GM23248 (cell line): ENCODE results near the gene PIP4K2A. TPM values are rescaled to one million over a fixed set of nuclear protein-coding genes. Genes with fewer than 3 reads are reported as not detected.
A peak's percentile ranks its signal among the peaks of the same experiment; 100 is the strongest.
"Not testable (repeated sequence)": the region's sequence is repeated elsewhere in the genome, so short reads cannot be mapped to it uniquely, and the experiment has no call there.

Source experiments
- DNase-seq: peaks from one replicate; pipeline ENCODE4 v3.0.0-alpha.2; 2015
- H2AFZ ChIP-seq: fragments of 200-600 bp; sonication (generic); 2 replicates; pipeline ENCODE4 v1.6.1; 2016; ENCODE audit warnings: antibody characterized with exemption
- H3F3A ChIP-seq: fragments of 200-600 bp; sonication (generic); 2 replicates; pipeline ENCODE4 v1.6.1; 2016; ENCODE audit warnings: mild to moderate bottlenecking, antibody characterized with exemption, mixed run types; ENCODE audit not compliant: insufficient read depth
- H3K27ac ChIP-seq: fragments of 200-600 bp; sonication (generic); 2 replicates; pipeline ENCODE4 v1.5.1; 2016; ENCODE audit warnings: mild to moderate bottlenecking
- H3K27me3 ChIP-seq: fragments of 200-600 bp; sonication (generic); replicated peaks from 2 replicates; pipeline ENCODE4 v1.6.1; 2016; ENCODE audit warnings: mild to moderate bottlenecking; ENCODE audit not compliant: insufficient read depth
- H3K36me3 ChIP-seq: fragments of 200-600 bp; sonication (generic); 2 replicates; pipeline ENCODE4 v1.6.1; 2016; ENCODE audit warnings: low read depth, mild to moderate bottlenecking
- H3K4me1 ChIP-seq: fragments of 200-600 bp; sonication (generic); 2 replicates; pipeline ENCODE4 v1.6.1; 2016; ENCODE audit warnings: mild to moderate bottlenecking; ENCODE audit not compliant: insufficient read depth
- H3K4me2 ChIP-seq: fragments of 200-600 bp; sonication (generic); one replicate; pipeline ENCODE4 v1.6.1; 2016; ENCODE audit warnings: mild to moderate bottlenecking; ENCODE audit not compliant: unreplicated experiment
- H3K4me3 ChIP-seq: fragments of 200-600 bp; sonication (generic); 2 replicates; pipeline ENCODE4 v1.5.1; 2016; ENCODE audit warnings: mild to moderate bottlenecking
- H3K79me2 ChIP-seq: fragments of 200-600 bp; sonication (generic); 2 replicates; pipeline ENCODE4 v1.6.1; 2016; ENCODE audit warnings: mild to moderate bottlenecking; ENCODE audit not compliant: insufficient read depth
- H3K9ac ChIP-seq: fragments of 200-600 bp; sonication (generic); 2 replicates; pipeline ENCODE4 v1.6.1; 2016; ENCODE audit warnings: mild to moderate bottlenecking
- H3K9me2 ChIP-seq: fragments of 200-600 bp; sonication (generic); 2 replicates; pipeline ENCODE4 v1.6.1; 2016; ENCODE audit warnings: mixed run types, mild to moderate bottlenecking, moderate library complexity; ENCODE audit not compliant: insufficient read depth
- H3K9me3 ChIP-seq: fragments of 200-600 bp; sonication (generic); one replicate; pipeline ENCODE4 v1.6.1; 2017; ENCODE audit warnings: low read depth
- H4K20me1 ChIP-seq: fragments of 200-600 bp; sonication (generic); 2 replicates; pipeline ENCODE4 v1.6.0; 2016; ENCODE audit not compliant: insufficient read depth
- EZH2 ChIP-seq: fragments of 200-600 bp; sonication (generic); IDR thresholded peaks from 2 replicates; pipeline ENCODE4 v1.6.1; 2018; ENCODE audit warnings: antibody characterized with exemption, mild to moderate bottlenecking; ENCODE audit not compliant: insufficient read depth, poor library complexity, severe bottlenecking
- EZH2phosphoT487 ChIP-seq: fragments of 200-600 bp; sonication (generic); IDR thresholded peaks from 2 replicates; pipeline ENCODE4 v1.6.1; 2018; ENCODE audit warnings: antibody characterized with exemption, moderate library complexity, mild to moderate bottlenecking, low read depth; ENCODE audit not compliant: insufficient read depth
- WGBS, 2 experiments: methylation state at CpG; one replicate each; pipeline ENCODE4 v1.1.6; 2015 to 2017; ENCODE audit warnings: low lambda C conversion rate in 2 of 2, low coverage in 1 of 2; ENCODE audit errors: missing lambda C conversion rate in 2 of 2; 5-methylcytosine and 5-hydroxymethylcytosine counted together
- in situ Hi-C: fragments of 300-500 bp; cut with MboI; formaldehyde crosslinking; loops from 2 replicates; pipeline ENCODE4 v1.15.0; 2020
- polyA plus RNA-seq: library from polyadenylated mRNA; unstranded; fragments of >200 nt; fragmentation: Nextera tagmentation; extraction: Ambion mirVana; gene quantifications from 2 replicates; pipeline ENCODE4 v1.2.1, GENCODE V29; 2016
- total RNA-seq: library from RNA; depleted of rRNA; stranded (reverse); fragments of >200 nt; shearing (Covaris generic); gene quantifications from 2 replicates; pipeline ENCODE4 v1.2.3, GENCODE V29; 2014

Gene PIP4K2A
- total and polyA plus RNA-seq, 2 experiments from 2014 or later, result 19.8 to 26.9 TPM

GRCh38 chr10:22518167-22518724, 196.1 kb downstream of the PIP4K2A start:
- WGBS, 2 experiments, result 39 to 50% methylated on average over 3 of the region's 3 CpGs
- no peak overlapping the region for H3K9ac ChIP-seq
- H3K27me3 ChIP-seq, result peaks cover 9% of the 10 kb centered on the region; the same call in 1 of the 2 replicates

GRCh38 chr10:22515009-22515408, 199.4 kb downstream of the PIP4K2A start:
- in situ Hi-C loops, result no loop called here

More at GRCh38 chr10:22518167-22518724, 196.1 kb downstream of the PIP4K2A start:
- Histone ChIP-seq H3K9me3 (no peaks in the 10 kb centered on the region), H3F3A (peaks cover 5% of the 10 kb centered on the region; the same call in 1 of the 2 replicates), H3K9me2 (no peaks in the 10 kb centered on the region), H4K20me1 (no peaks in the 10 kb centered on the region), H3K27ac (no peak overlapping the region), H3K36me3 (no peaks in the 10 kb centered on the region), H3K4me1 (no peaks in the 10 kb centered on the region), H3K4me3 (no peak overlapping the region), H3K4me2 (no peak overlapping the region), H3K79me2 (no peaks in the 10 kb centered on the region), H2AFZ (no peak overlapping the region)
- peak; percentile 4 for DNase-seq
- in situ Hi-C loops, result no loop called here
- TF ChIP-seq EZH2, result no peak
- no peak for TF ChIP-seq EZH2phosphoT487

GRCh38 chr10:22514414-22514758, 200.0 kb downstream of the PIP4K2A start:
- H3K9me2 ChIP-seq, H3K4me1 ChIP-seq, H3F3A ChIP-seq, in situ Hi-C loops, H3K27ac ChIP-seq, H4K20me1 ChIP-seq, H3K9me3 ChIP-seq, H3K4me2 ChIP-seq, H3K9ac ChIP-seq, H2AFZ ChIP-seq, H3K36me3 ChIP-seq, H3K4me3 ChIP-seq, DNase-seq, H3K79me2 ChIP-seq: not testable (repeated sequence)
- peaks cover 15% of the 10 kb centered on the region for H3K27me3 ChIP-seq
- 78 to 83% methylated on average over 3 of the region's 3 CpGs for WGBS, 2 experiments

More at GRCh38 chr10:22515009-22515408, 199.4 kb downstream of the PIP4K2A start:
- H3K36me3 ChIP-seq, result no peaks in the 10 kb centered on the region
- H3K79me2 ChIP-seq, result no peaks in the 10 kb centered on the region
- peaks cover 21% of the 10 kb centered on the region for H3K27me3 ChIP-seq
- DNase-seq, result no peak
- no peak overlapping the region for H2AFZ ChIP-seq
- no peaks in the 10 kb centered on the region for H3K4me1 ChIP-seq
- no peak overlapping the region for H3K4me3 ChIP-seq
- no peaks in the 10 kb centered on the region for H3K9me2 ChIP-seq
- no peak for TF ChIP-seq EZH2phosphoT487
- no peak for TF ChIP-seq EZH2
- no peak overlapping the region for H3K27ac ChIP-seq
- H3K4me2 ChIP-seq, result no peak overlapping the region
- no peak overlapping the region for H3K9ac ChIP-seq
- H3F3A ChIP-seq, result peaks cover 5% of the 10 kb centered on the region; the same call in 1 of the 2 replicates
- no peaks in the 10 kb centered on the region for H3K9me3 ChIP-seq
- 66 to 72% methylated on average over 3 of the region's 3 CpGs for WGBS, 2 experiments
- H4K20me1 ChIP-seq, result no peaks in the 10 kb centered on the region

- H3K9me3 ChIP-seq, DNase-seq, H3K79me2 ChIP-seq, H3K9ac ChIP-seq, H2AFZ ChIP-seq, H3K4me3 ChIP-seq, H4K20me1 ChIP-seq, H3F3A ChIP-seq, in situ Hi-C loops, H3K27ac ChIP-seq, H3K9me2 ChIP-seq, H3K4me2 ChIP-seq, H3K36me3 ChIP-seq, H3K4me1 ChIP-seq: not testable (repeated sequence)
- H3K27me3 ChIP-seq, result peaks cover 13% of the 10 kb centered on the region
- 70 to 75% methylated on average over 19 of the region's 19 CpGs for WGBS, 2 experiments
These were observed 200.6 kb downstream of the PIP4K2A start for GRCh38 chr10:22513483-22514413.

- in situ Hi-C loops, result not testable (repeated sequence)
- WGBS, 2 experiments, result 47% methylated on average over 5 of the region's 5 CpGs
- H3K27me3 ChIP-seq, result peaks cover 13% of the 10 kb centered on the region
These were observed 202.4 kb downstream of the PIP4K2A start for GRCh38 chr10:22512015-22512414.

GRCh38 chr10:22508214-22508613, 206.2 kb downstream of the PIP4K2A start:
- H2AFZ ChIP-seq, DNase-seq, H3K4me3 ChIP-seq, in situ Hi-C loops, H3K9me3 ChIP-seq, H3K36me3 ChIP-seq, H3K27ac ChIP-seq, H3K4me1 ChIP-seq, H3K4me2 ChIP-seq, H4K20me1 ChIP-seq, H3K9me2 ChIP-seq, H3K79me2 ChIP-seq, H3K9ac ChIP-seq, H3F3A ChIP-seq: not testable (repeated sequence)
- WGBS, 2 experiments, result 70 to 75% methylated on average over 2 of the region's 2 CpGs
- peaks cover 17% of the 10 kb centered on the region for H3K27me3 ChIP-seq

More at GRCh38 chr10:22512015-22512414, 202.4 kb downstream of the PIP4K2A start:
- H3K36me3 ChIP-seq, H3K4me3 ChIP-seq, H3K4me1 ChIP-seq, H3F3A ChIP-seq, DNase-seq, H2AFZ ChIP-seq, H4K20me1 ChIP-seq, H3K9me2 ChIP-seq, H3K9ac ChIP-seq, H3K4me2 ChIP-seq, H3K79me2 ChIP-seq, H3K27ac ChIP-seq, H3K9me3 ChIP-seq: not testable (repeated sequence)
